NCI-H774 (cell line): ENCODE measurements around the gene ALK.
"Not testable (repeated sequence)": the region's sequence is repeated elsewhere in the genome, so short reads cannot be mapped to it uniquely, and the experiment has no call there.

Source experiments
- DNase-seq: peaks from one replicate; lab custom pipeline; 2025; lab: John Stamatoyannopoulos, UW

ALK gene

GRCh38 chr2:29841386-29842004, 79.9 kb downstream of the ALK start:
- DNase-seq = peak; percentile 0

DNA sequence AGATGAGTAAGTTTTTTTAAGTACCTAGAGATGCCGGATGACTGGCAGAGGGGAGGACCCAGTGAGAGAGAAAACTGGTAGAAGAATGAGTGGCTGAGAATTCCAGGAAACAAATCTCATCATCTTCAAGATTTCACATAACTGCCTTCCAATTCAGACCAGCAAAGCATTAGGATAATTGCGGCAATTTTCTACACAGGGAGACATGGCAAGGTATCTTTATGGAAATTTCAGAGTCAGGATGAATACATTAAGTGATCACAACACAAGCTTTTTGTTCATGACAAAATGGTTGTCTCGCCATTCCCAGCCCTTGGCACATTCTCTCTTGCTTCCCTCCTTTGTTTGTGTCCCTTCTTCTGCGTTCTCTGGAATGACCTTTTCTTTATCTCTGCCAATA, 82.1 kb downstream of the ALK start:
- DNase-seq = no peak

DNA sequence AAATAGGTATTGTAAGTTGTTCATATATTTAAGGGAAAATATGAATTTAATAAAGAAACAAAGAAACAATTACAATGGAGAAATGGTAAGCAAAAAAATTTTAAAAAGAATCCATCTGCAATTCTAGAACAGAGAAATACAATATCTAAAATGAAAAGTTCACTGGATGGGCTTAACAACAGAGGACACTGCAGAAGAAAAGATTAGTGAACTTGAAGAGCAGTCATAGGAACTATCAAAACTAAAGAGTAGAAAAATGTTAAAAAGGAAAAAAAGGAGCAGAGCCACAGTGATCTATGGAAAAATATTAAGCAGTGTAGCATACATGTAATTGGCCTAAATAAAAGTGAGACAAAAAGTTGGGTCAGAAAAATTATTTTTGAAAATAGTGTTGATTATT, 83.5 kb downstream of the ALK start:
- no peak for DNase-seq

DNA sequence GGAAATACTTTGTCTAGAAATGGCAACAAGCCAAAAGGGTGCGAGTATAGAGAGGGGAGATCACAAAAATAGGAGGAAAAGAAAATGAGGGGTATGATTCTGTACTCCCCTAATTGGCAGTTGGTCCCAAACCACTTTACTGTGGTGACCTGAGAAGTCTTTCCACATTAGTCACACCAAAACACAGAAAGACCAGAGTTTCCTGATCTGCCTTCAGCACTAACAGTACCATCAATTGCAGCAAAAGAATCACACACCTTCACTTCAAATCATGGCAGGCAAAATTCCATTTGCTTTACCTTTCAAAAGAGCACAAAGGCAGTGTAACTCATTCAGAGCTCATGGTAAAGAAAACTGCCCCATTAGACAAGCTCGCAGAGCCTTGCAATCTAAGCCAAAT, 86.8 kb downstream of the ALK start:
- DNase-seq = no peak

- no peak for DNase-seq
Measured at GRCh38 chr2:29834036-29834540, 87.3 kb downstream of the ALK start.

- DNase-seq = no peak
Measured at GRCh38 chr2:29831560-29831959, 89.8 kb downstream of the ALK start.

- DNase-seq = no peak
Measured at GRCh38 chr2:29829841-29830240, 91.5 kb downstream of the ALK start.

DNA sequence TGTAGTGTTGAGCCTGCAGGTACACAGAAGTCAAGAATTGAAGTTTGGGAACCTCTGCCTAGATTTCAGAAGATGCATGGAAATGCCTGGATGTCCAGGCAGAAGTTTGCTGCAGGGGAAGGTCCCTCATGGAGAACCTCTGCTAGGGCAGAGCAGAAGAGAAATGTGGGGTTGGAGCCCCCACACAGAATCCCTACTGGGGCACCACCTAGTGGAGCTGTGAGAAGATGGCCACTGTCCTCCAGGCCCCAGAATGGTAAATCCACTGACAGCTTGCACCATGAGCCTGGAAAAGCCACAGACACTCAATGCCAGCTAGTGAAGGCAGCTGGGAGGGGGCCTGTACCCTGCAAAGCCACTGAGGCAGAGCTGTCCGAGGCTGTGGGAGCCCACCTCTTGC, 97.2 kb downstream of the ALK start:
- DNase-seq = not testable (repeated sequence)

- no peak for DNase-seq
Measured at GRCh38 chr2:29821591-29821990, 99.8 kb downstream of the ALK start.

DNA sequence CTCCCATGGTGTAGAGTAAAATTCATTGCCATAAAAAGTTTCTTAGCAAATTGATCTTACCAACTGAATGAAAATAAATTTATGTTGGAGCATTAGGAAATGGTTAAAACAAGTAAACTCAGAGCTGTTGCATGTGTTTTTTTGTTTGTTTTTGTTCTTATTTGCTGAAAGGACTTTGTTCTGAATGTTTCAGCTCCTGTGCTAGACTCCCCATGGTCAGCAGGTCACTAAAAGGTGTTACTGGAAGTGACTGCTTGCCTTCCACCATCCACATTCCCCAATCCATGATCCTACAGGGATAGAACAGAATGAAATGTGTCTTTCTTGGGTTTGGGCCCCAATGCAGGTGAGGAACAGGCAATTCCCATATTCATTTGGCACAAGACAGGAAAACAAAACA, 101.8 kb downstream of the ALK start:
- no peak for DNase-seq

- no peak for DNase-seq
Measured at GRCh38 chr2:29817801-29818680, 103.3 kb downstream of the ALK start.

DNA sequence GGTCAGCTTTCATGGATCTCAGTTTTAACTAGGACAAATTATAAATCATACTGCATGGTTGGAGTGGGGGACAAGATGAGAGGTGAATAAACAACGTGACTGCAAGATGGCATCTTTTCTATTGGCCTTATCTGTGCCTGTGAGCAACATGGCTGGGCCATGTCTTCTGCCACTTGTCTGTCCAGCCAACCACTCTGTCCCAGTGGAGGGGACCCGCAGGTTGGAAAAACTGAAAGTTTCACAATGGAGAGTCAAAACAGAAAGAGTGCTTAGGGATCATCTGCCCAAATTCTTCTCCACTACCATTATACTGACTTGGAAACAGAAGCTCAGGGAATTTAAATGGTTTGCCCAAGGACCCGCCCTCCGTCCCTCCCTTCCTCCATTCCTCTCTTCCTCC, 104.1 kb downstream of the ALK start:
- DNase-seq = no peak

GRCh38 chr2:29816651-29817050, 104.7 kb downstream of the ALK start:
- no peak for DNase-seq

- no peak for DNase-seq
Measured at GRCh38 chr2:29811378-29811777, 110.0 kb downstream of the ALK start.

- no peak for DNase-seq
Measured at GRCh38 chr2:29810956-29811355, 110.4 kb downstream of the ALK start.

- no peak for DNase-seq
Measured at GRCh38 chr2:29808321-29808720, 113.1 kb downstream of the ALK start.

GRCh38 chr2:29807082-29807481, 114.3 kb downstream of the ALK start:
- DNase-seq = no peak

DNA sequence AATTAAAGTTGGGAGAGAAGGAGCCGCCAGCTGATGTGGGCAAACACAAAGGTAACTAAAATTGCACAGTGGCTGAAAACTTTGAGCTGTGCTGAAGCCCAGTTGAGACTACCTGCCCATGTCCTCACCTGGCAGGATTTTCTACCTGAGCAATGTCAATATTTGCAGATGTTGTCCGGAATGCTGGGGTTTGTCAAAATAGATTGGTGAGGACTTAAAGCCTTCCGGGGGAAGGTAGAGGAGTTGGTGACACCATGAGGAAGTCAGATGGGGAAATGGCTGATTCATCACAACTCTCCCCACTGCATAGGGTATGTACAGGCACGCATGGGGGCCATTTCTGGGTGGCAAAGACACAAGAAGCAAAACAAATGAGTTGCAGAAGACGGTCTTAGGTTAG, 114.9 kb downstream of the ALK start:
- no peak for DNase-seq

DNA sequence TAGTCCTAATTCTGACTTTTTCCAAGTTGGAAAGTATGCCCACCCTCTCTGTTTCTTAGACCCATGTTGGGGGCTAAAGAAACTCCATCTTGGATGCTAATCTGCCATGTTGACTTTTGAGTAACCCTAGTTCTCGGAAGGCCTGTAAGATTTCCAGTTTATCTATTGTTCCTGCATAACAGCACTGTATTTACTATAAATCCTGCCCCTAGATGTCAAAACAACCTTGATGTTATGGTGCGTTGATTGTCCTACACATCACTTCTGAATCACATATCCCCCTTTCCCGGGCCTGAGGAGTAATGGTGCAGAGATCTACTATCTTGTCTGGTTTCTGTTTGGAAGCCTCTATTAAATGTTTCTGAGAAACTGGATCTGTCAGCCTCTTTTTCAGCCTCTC, 116.7 kb downstream of the ALK start:
- no peak for DNase-seq

GRCh38 chr2:29803537-29803936, 117.8 kb downstream of the ALK start:
- DNase-seq = no peak

- DNase-seq = no peak
Measured at GRCh38 chr2:29802986-29803385, 118.4 kb downstream of the ALK start.

DNA sequence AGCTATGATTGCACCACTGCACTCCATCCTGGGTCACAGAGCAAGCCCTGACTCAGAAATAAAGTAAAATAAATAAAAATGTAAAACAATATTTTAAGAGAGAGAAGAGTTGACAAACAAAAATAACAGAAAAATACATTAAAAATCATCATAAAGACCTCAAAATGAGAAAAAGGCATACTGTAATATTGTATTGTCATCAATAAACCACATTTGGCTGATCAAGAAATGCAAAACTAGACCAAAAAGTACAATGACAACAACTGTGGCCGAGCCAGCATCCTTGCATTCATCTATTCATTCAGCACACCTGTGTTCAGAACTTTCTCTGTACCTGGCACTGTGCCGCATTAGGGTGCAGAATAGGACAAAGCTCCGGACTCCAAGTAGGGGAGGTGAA, 121.8 kb downstream of the ALK start:
- DNase-seq = no peak

DNA sequence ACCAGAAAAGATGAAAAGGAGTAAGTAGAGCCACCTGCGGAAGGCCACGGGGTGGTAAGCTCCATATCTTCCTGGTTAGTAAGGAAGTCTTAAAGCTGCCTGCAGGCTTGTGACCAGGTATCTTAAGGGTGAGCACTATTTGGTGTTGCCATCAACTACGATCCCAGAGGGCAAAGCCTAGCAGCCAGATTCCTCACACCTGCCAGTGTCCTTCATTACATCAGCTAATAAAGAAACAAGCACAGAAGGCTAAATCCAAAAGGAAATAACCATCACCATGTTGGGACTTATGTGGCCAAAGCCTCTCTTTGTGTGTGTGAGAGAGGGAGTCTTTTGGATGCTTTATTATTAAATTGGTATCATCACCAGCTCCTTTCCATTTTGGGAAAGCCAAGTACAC, 123.5 kb downstream of the ALK start:
- DNase-seq = no peak

DNA sequence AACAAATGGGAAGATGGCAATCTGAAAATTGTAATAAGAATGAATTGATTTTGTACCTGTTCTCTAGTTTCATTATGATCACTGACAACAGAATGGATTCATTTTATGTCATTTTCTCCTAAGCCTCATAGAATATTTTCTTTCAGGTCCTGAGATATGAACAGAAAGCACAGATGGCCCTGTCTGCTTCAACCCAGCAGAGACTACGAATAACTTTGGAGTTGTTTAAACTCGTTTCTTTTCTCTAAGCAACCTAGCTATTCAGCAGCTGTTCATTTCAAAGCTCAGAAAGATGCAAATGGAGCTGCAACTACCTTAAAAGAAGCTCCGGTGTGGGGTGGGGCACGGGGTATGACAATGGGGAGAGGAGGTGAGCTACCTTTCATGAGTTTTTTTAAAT, 124.9 kb downstream of the ALK start:
- no peak for DNase-seq
